Measurements from ENCODE around the gene ACAP2. TPM values are rescaled to one million over a fixed set of nuclear protein-coding genes. Genes with fewer than 3 reads are reported as not detected.

The ACAP2 gene
- total and polyA plus RNA-seq, 12 donors: 4.3 to 26.7 (median 15.0) TPM

DNA sequence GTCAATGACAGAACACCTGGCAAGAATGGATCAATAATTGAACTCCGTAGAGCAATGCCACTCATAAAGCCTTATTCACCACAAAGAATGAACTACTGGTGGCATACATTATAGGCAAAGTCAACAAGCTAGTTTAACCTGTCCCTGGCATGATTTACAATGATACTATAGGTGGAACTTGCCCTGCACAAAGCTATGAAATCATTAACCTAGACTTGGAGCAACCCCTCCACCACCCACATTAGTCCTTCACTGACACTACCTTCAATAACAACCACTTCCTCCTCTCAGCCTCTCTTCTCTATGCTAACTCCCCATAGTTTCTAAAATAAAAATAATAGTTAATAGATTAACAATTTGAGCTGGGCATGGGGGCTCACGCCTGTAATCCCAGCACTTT lies 54.4 kb downstream of the ACAP2 start:
- intact Hi-C loops (cut with DNase I): no loop called here
- H3K4me1 ChIP-seq: peaks cover 0 to 14% (median 8%) of the 10 kb centered on the region in 9 donors
- H3K27ac ChIP-seq: no peak overlapping the region
- H3K36me3 ChIP-seq: peaks cover 0 to 29% (median 0%) of the 10 kb centered on the region in 9 donors
- H3K4me3 ChIP-seq: no peak overlapping the region
- WGBS, 2 donors: 93 to 98% methylated on average over 2 of the region's 2 CpGs
- DNase-seq (no peak), ATAC-seq (no peak)
- no peaks in the 10 kb centered on the region for H3K9me3 ChIP-seq
- no peaks in the 10 kb centered on the region for H3K27me3 ChIP-seq
- TF ChIP-seq, protein P1, sequence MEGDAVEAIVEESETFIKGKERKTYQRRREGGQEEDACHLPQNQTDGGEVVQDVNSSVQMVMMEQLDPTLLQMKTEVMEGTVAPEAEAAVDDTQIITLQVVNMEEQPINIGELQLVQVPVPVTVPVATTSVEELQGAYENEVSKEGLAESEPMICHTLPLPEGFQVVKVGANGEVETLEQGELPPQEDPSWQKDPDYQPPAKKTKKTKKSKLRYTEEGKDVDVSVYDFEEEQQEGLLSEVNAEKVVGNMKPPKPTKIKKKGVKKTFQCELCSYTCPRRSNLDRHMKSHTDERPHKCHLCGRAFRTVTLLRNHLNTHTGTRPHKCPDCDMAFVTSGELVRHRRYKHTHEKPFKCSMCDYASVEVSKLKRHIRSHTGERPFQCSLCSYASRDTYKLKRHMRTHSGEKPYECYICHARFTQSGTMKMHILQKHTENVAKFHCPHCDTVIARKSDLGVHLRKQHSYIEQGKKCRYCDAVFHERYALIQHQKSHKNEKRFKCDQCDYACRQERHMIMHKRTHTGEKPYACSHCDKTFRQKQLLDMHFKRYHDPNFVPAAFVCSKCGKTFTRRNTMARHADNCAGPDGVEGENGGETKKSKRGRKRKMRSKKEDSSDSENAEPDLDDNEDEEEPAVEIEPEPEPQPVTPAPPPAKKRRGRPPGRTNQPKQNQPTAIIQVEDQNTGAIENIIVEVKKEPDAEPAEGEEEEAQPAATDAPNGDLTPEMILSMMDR (IDR thresholded peaks at IDR 0.05): no peak

DNA sequence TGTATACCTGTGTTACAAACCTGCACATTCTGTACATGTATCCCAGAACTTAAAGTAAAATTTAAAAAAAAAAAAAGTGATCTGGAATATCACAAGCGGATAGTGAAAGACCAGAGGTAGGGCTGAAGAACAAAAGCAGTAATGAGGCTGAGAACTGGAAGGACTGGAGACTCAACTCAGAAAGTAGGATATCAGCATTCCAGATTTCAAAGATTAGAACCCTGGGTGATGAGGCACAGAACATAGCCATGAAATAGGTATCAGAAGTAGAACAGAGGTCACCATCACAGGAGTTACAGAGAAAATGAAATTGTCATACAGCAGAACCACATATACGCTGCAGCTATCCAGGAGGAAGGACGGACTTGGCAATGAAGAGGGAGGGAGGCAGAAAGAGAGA lies 56.1 kb downstream of the ACAP2 start:
- intact Hi-C loops (cut with DNase I): no loop called here
- H3K27ac ChIP-seq: no peak overlapping the region

DNA sequence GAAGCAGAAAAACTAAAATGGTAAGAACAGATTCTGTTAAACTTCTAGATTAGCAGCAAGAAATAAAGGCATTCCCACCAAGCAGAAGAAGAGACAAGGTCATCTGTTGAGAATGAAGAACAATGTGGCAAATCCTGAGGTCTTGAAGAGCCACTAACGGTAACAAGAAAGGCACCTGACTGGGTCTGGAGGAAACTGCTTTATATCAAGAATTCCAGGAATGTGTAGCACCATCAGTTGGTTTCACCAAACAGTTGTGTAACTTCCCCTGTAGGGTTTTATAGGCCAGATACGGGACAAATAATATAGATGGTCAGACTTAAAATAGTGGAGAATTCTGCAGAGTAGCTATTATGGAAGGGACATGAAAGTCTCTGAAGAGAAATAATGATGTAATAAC lies 57.3 kb downstream of the ACAP2 start:
- ATAC-seq (no peak), DNase-seq (no peak)
- TF ChIP-seq, protein P1 (IDR thresholded peaks at IDR 0.05): no peak
- no peak overlapping the region for H3K27ac ChIP-seq
- intact Hi-C loops (cut with DNase I): no loop called here
- WGBS, 2 donors: 49 to 55% methylated on average over 2 of the region's 2 CpGs
- H3K4me3 ChIP-seq: no peak overlapping the region
- H3K4me1 ChIP-seq: peaks cover 0 to 13% (median 7%) of the 10 kb centered on the region in 9 donors
- H3K9me3 ChIP-seq: no peaks in the 10 kb centered on the region
- no peaks in the 10 kb centered on the region for H3K27me3 ChIP-seq
- peaks cover 0 to 33% (median 0%) of the 10 kb centered on the region in 9 donors for H3K36me3 ChIP-seq

More for the DNA sequence above, 56.1 kb downstream of the ACAP2 start:
- DNase-seq (no peak), ATAC-seq (no peak)
- Histone ChIP-seq H3K36me3 (peaks cover 0 to 32% (median 0%) of the 10 kb centered on the region in 9 donors), H3K4me3 (no peak overlapping the region), H3K9me3 (no peaks in the 10 kb centered on the region), H3K27me3 (no peaks in the 10 kb centered on the region), H3K4me1 (peaks cover 0 to 13% (median 7%) of the 10 kb centered on the region in 9 donors)
- WGBS, 2 donors: 96 to 98% methylated on average over 3 of the region's 3 CpGs
- TF ChIP-seq, protein P1 (IDR thresholded peaks at IDR 0.05): no peak

DNA sequence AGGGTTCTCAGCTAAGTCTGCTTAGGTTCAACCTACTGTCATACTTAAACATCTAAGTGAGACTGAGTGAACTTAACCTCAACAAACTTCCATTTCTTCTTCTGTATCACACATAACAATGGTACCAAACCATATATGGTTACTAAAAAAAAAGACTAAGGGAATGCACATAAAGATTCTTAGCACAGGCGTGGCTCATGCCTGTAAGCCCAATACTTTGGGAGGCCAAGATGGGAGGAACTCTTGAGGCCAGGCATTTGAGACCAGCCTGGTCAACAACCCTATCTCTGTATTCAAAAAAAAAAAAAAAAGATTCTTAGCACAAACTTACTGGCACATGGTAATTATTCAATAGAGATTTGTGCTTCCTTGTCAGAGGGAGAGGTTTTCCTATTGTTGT lies 57.9 kb downstream of the ACAP2 start:
- ATAC-seq (no peak), DNase-seq (no peak)
- TF ChIP-seq, protein P1 (IDR thresholded peaks at IDR 0.05): no peak
- intact Hi-C loops (cut with DNase I): no loop called here
- Histone ChIP-seq H3K9me3 (no peaks in the 10 kb centered on the region), H3K27me3 (no peaks in the 10 kb centered on the region), H3K4me3 (no peak overlapping the region), H3K36me3 (peaks cover 0 to 29% (median 0%) of the 10 kb centered on the region in 9 donors), H3K27ac (no peak overlapping the region), H3K4me1 (peaks cover 0 to 13% (median 7%) of the 10 kb centered on the region in 9 donors)
- 98 to 100% methylated on average over 1 of the region's 1 CpG for WGBS, 2 donors

Measured in heart right ventricle (tissue), 16 donors.